GM15510 (cell line): Measurements from ENCODE around the gene SPINK6.

Experiments used
- POLR2A ChIP-seq: IDR thresholded peaks from 3 replicates; pipeline ENCODE4 v1.6.1; 2011; ENCODE audit warnings: borderline replicate concordance; ENCODE audit not compliant: insufficient read length; ENCODE audit errors: extremely low read depth

The SPINK6 gene

GRCh38 chr5:148202531-148203203 is at the start of gene SPINK6:
SPINK6 (plus strand) TSS chr5:148203042; CDS start chr5:148203097, 55 bp downstream.
- TF ChIP-seq POLR2A, result no peak

GRCh38 chr5:148156609-148157008 is 46.2 kb upstream of the SPINK6 start:
- no peak for TF ChIP-seq POLR2A

- TF ChIP-seq POLR2A, result no peak
These were observed 40.8 kb upstream of the SPINK6 start for GRCh38 chr5:148162038-148162437.

- no peak for TF ChIP-seq POLR2A
These were observed 39.5 kb upstream of the SPINK6 start for GRCh38 chr5:148163345-148163744.

- no peak for TF ChIP-seq POLR2A
These were observed 36.1 kb upstream of the SPINK6 start for GRCh38 chr5:148166550-148167283.

GRCh38 chr5:148168246-148168645 is 34.6 kb upstream of the SPINK6 start, which contains the start of gene SPINK14:
SPINK14 (plus strand) TSS chr5:148168546; CDS start chr5:148169733, 1,187 bp downstream.
- TF ChIP-seq POLR2A, result no peak

- no peak for TF ChIP-seq POLR2A
These were observed 30.5 kb upstream of the SPINK6 start for GRCh38 chr5:148172377-148172776.

- TF ChIP-seq POLR2A, result no peak
These were observed 26.4 kb upstream of the SPINK6 start for GRCh38 chr5:148176480-148176879.

- TF ChIP-seq POLR2A, result no peak
These were observed 25.6 kb upstream of the SPINK6 start for GRCh38 chr5:148177207-148177606.

- no peak for TF ChIP-seq POLR2A
These were observed 23.5 kb upstream of the SPINK6 start for GRCh38 chr5:148179234-148179824.

GRCh38 chr5:148186248-148187003 is 16.4 kb upstream of the SPINK6 start:
- TF ChIP-seq POLR2A, result no peak

- TF ChIP-seq POLR2A, result no peak
These were observed 11.8 kb upstream of the SPINK6 start for GRCh38 chr5:148191010-148191409.

- no peak for TF ChIP-seq POLR2A
These were observed 9.6 kb upstream of the SPINK6 start for GRCh38 chr5:148193202-148193601.

- no peak for TF ChIP-seq POLR2A
These were observed 1.7 kb upstream of the SPINK6 start for GRCh38 chr5:148201151-148201550.

GRCh38 chr5:148205044-148205806 is 2.4 kb downstream of the SPINK6 start:
- no peak for TF ChIP-seq POLR2A

GRCh38 chr5:148205865-148206264 is 3.0 kb downstream of the SPINK6 start:
- no peak for TF ChIP-seq POLR2A
